Measurements from ENCODE around the gene SLU7.

DNA sequence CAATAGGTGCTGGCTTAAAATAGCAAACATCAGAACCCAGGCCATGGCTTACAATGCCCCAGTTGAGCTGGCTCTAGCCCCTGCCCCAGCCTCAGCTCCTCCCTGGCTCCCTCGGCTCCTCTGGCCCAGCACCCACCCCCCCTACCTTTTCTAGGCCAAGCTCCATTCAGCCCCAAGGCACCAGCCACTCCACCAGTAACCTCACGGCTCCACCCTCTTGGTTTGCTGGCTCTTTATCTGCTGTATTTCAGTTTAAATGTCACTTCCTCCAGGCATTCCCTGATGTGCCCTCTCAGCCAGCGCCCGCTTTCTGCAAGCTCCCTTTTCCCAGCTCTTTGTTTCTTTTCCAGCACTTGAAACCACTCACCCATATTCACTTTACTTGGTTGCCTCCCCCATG lies 59.1 kb downstream of the SLU7 start:
- no peak for TF ChIP-seq POLR2A (IDR thresholded peaks at IDR 0.05)
- TF ChIP-seq, protein P1, sequence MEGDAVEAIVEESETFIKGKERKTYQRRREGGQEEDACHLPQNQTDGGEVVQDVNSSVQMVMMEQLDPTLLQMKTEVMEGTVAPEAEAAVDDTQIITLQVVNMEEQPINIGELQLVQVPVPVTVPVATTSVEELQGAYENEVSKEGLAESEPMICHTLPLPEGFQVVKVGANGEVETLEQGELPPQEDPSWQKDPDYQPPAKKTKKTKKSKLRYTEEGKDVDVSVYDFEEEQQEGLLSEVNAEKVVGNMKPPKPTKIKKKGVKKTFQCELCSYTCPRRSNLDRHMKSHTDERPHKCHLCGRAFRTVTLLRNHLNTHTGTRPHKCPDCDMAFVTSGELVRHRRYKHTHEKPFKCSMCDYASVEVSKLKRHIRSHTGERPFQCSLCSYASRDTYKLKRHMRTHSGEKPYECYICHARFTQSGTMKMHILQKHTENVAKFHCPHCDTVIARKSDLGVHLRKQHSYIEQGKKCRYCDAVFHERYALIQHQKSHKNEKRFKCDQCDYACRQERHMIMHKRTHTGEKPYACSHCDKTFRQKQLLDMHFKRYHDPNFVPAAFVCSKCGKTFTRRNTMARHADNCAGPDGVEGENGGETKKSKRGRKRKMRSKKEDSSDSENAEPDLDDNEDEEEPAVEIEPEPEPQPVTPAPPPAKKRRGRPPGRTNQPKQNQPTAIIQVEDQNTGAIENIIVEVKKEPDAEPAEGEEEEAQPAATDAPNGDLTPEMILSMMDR (IDR thresholded peaks at IDR 0.05): no peak
